Common myeloid progenitor, CD34-positive (primary cell): ENCODE data around the gene CHAF1A.

ENCODE experiments used
- CTCF ChIA-PET: fragments of 350-600 bp; sonication (Branson Sonifier 250); formaldehyde crosslinking; loops from one replicate; lab custom pipeline; 2021; ENCODE audit warnings: antibody characterized with exemption; lab: Charles Lee
- POLR2A ChIA-PET: fragments of 350-600 bp; sonication (Branson Sonifier 250); formaldehyde crosslinking; loops from one replicate; lab custom pipeline; 2021; ENCODE audit warnings: antibody characterized with exemption; lab: Charles Lee
- DNase-seq, 3 donors: peaks; one replicate each; pipeline versions ENCODE4 v3.0.0 to v3.0.0-alpha.2; 2013
- H3K27ac ChIP-seq, 2 experiments: 1 replicate in 1 of 2; 2 replicates in 1 of 2; pipeline ENCODE4 v1.7.0; 2013; ENCODE audit warnings: inconsistent platforms in 2 of 2, low read length in 2 of 2, mild to moderate bottlenecking in 2 of 2, low read depth in 1 of 2, moderate library complexity in 1 of 2; ENCODE audit not compliant: severe bottlenecking in 2 of 2, insufficient read depth in 1 of 2, poor library complexity in 1 of 2
- H3K27me3 ChIP-seq, 5 experiments: replicated peaks in 2 of 5; 1 replicate in 3 of 5; 2 replicates in 2 of 5; pipeline versions ENCODE4 v1.6.1 to v1.7.0; 2013; ENCODE audit warnings: low read length in 4 of 5, mild to moderate bottlenecking in 2 of 5, moderate library complexity in 2 of 5, inconsistent platforms in 1 of 5; ENCODE audit not compliant: insufficient read depth in 5 of 5, control insufficient read depth in 4 of 5
- H3K36me3 ChIP-seq, 4 experiments: 1 replicate in 2 of 4; 2 replicates in 2 of 4; pipeline versions ENCODE4 v1.6.1 to v1.7.0; 2013; ENCODE audit warnings: low read length in 3 of 4, control low read depth in 1 of 4, mild to moderate bottlenecking in 1 of 4; ENCODE audit not compliant: control insufficient read depth in 4 of 4, insufficient read depth in 4 of 4
- H3K4me1 ChIP-seq, 4 experiments: 1 replicate in 3 of 4; 2 replicates in 1 of 4; pipeline versions ENCODE4 v1.6.1 to v1.7.1; 2013; ENCODE audit warnings: low read length in 3 of 4, mild to moderate bottlenecking in 3 of 4, control low read depth in 1 of 4, inconsistent platforms in 1 of 4, moderate library complexity in 1 of 4; ENCODE audit not compliant: control insufficient read depth in 4 of 4, insufficient read depth in 4 of 4; ENCODE audit errors: control extremely low read depth in 1 of 4
- H3K4me3 ChIP-seq, 7 experiments: 1 replicate in 4 of 7; 2 replicates in 3 of 7; pipeline versions ENCODE4 v1.5.1 to v1.7.0; 2013; ENCODE audit warnings: mild to moderate bottlenecking in 7 of 7, low read length in 6 of 7, moderate library complexity in 6 of 7, inconsistent platforms in 2 of 7, low read depth in 2 of 7, control low read depth in 1 of 7; ENCODE audit not compliant: insufficient read depth in 4 of 7, control insufficient read depth in 1 of 7; ENCODE audit errors: extremely low read depth in 1 of 7
- H3K9me3 ChIP-seq, 5 experiments: 1 replicate in 4 of 5; 2 replicates in 1 of 5; pipeline versions ENCODE4 v1.6.1 to v1.7.1; 2013; ENCODE audit warnings: low read length in 4 of 5, mild to moderate bottlenecking in 2 of 5, inconsistent platforms in 1 of 5, low read depth in 1 of 5, moderate library complexity in 1 of 5; ENCODE audit not compliant: control insufficient read depth in 4 of 5, insufficient read depth in 2 of 5; ENCODE audit errors: control extremely low read depth in 1 of 5
- WGBS: methylation state at CpG from one replicate; pipeline ENCODE4 v1.1.5; 2013; ENCODE audit not compliant: insufficient coverage; 5-methylcytosine and 5-hydroxymethylcytosine counted together

Gene CHAF1A

GRCh38 chr19:4444765-4445741, 42.6 kb downstream of the CHAF1A start:
- no peak for DNase-seq
- no peak overlapping the region for H3K4me3 ChIP-seq
- peaks cover 5 to 89% (median 51%) of the 10 kb centered on the region in 4 experiments for H3K36me3 ChIP-seq
- H3K27ac ChIP-seq, result no peak overlapping the region
- H3K4me1 ChIP-seq, result peaks cover 0 to 10% (median 5%) of the 10 kb centered on the region in 4 experiments
- ChIA-PET POLR2A (interaction anchor here (0.7 to 1.1 kb wide), 2 partner anchors 11 to 15 kb away, joined by 3 read pairs; no protein-coding TSS in a partner anchor), CTCF (interaction anchor here (1.0 kb wide), 1 partner anchor 43 kb away, joined by 3 read pairs; the partner anchor contains the start of gene CHAF1A)
- 96% methylated on average over 36 of the region's 36 CpGs for WGBS
- H3K9me3 ChIP-seq, result no peaks in the 10 kb centered on the region
- H3K27me3 ChIP-seq, result no peaks in the 10 kb centered on the region

GRCh38 chr19:4445963-4446703, 43.7 kb downstream of the CHAF1A start:
- ChIA-PET CTCF (no interaction called here), POLR2A (interaction anchor here (0.7 kb wide), 1 partner anchor 16 kb away, joined by 3 read pairs; no protein-coding TSS in a partner anchor)
- Histone ChIP-seq H3K36me3 (peaks cover 5 to 90% (median 52%) of the 10 kb centered on the region in 4 experiments), H3K9me3 (no peaks in the 10 kb centered on the region), H3K4me3 (no peak overlapping the region), H3K27me3 (no peaks in the 10 kb centered on the region), H3K27ac (no peak overlapping the region), H3K4me1 (peaks cover 0 to 10% (median 5%) of the 10 kb centered on the region in 4 experiments)
- WGBS, result 97% methylated on average over 58 of the region's 58 CpGs
- DNase-seq, result no peak

- Histone ChIP-seq H3K27me3 (no peaks in the 10 kb centered on the region), H3K27ac (no peak overlapping the region), H3K4me1 (peaks cover 0 to 9% (median 5%) of the 10 kb centered on the region in 4 experiments), H3K9me3 (no peaks in the 10 kb centered on the region), H3K4me3 (no peak overlapping the region), H3K36me3 (peaks cover 5 to 91% (median 57%) of the 10 kb centered on the region in 4 experiments)
- no peak for DNase-seq
- POLR2A ChIA-PET, result no interaction called here
- CTCF ChIA-PET, result no interaction called here
- 89% methylated on average over 13 of the region's 15 CpGs for WGBS
Measured at GRCh38 chr19:4446704-4447200, 44.3 kb downstream of the CHAF1A start.

- Histone ChIP-seq H3K4me3 (no peak overlapping the region), H3K27me3 (no peaks in the 10 kb centered on the region), H3K36me3 (peaks cover 8 to 88% (median 62%) of the 10 kb centered on the region in 4 experiments), H3K9me3 (no peaks in the 10 kb centered on the region), H3K4me1 (peaks cover 0 to 2% (median 1%) of the 10 kb centered on the region in 4 experiments), H3K27ac (no peak overlapping the region)
- no peak for DNase-seq
- CTCF ChIA-PET, result no interaction called here
- POLR2A ChIA-PET, result no interaction called here
- WGBS, result over 99% methylated on average over 25 of the region's 28 CpGs
Measured at GRCh38 chr19:4447327-4448146, 45.1 kb downstream of the CHAF1A start.

DNA sequence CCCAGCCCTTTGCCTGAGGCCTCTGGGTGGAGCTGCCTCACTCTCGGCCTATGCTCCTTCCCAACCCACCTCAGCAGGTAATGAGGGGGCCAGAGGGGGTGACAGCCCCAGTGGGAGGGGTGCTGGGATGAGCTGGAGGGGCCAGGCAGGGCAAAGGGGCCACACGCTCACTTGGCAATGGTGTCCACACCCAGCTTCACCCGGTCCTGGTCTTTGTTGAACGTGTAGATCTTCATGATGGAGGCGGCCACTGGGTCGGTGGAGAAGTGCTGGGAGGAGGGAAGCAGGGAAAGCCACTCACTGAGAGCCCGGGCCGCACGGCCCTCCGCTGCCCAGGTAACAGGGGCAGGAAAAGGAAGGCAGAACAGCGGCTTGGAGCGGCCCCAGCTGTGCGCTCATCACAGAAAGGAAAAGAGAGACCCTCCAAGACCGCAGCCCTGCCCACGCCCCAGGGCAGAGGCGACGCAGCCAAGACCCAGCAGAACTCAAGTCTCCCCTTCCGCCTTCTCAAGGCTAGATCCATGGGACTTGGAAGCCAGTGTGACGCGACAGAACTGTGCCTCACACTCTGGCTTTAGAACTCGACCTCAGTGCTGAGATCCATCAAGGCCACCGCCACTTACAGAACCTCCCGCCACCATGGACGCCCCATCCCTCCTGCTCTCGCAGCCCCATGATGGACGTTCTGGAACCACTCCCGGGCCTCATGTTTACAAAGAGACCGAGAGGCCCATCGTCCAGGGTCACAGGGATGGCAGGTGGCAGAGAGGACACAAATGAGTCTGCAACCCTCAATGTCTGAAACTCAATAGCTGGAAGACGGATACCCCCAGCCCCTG, 45.9 kb downstream of the CHAF1A start:
- CTCF ChIA-PET, result no interaction called here

More for the DNA sequence above, 45.9 kb downstream of the CHAF1A start:
- WGBS, result 96% methylated on average over 29 of the region's 30 CpGs
- H3K9me3 ChIP-seq, result no peaks in the 10 kb centered on the region
- peaks cover 8 to 91% (median 68%) of the 10 kb centered on the region in 4 experiments for H3K36me3 ChIP-seq
- H3K4me1 ChIP-seq, result no peaks in the 10 kb centered on the region
- no peak for DNase-seq
- H3K27ac ChIP-seq, result no peak overlapping the region
- no peak overlapping the region for H3K4me3 ChIP-seq
- POLR2A ChIA-PET, result no interaction called here
- no peaks in the 10 kb centered on the region for H3K27me3 ChIP-seq
